ENCODE results near the gene TXNDC5.

DNA sequence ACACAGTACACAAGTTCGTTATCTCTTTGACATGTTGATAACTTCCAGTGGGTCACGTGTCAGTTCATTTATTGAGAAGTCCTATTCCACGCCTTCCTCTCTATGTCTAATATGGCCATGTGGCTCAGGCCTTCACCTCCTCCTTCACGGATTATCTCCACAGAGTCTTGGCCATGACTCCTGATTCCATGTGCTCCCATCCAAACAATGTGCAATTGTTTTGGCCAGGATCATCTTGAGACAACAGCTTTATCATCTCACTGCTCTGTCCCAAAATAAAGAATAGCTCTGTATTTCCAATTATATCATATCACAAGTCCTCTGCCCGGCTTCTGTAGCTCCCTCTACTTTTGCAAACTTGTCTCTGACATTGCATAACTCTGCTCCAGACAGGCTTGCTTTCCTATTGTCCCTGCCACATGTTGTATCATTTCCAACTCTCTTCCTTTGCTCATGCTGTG lies 11.1 kb upstream of the TXNDC5 start:
- TF ChIP-seq, protein P1, sequence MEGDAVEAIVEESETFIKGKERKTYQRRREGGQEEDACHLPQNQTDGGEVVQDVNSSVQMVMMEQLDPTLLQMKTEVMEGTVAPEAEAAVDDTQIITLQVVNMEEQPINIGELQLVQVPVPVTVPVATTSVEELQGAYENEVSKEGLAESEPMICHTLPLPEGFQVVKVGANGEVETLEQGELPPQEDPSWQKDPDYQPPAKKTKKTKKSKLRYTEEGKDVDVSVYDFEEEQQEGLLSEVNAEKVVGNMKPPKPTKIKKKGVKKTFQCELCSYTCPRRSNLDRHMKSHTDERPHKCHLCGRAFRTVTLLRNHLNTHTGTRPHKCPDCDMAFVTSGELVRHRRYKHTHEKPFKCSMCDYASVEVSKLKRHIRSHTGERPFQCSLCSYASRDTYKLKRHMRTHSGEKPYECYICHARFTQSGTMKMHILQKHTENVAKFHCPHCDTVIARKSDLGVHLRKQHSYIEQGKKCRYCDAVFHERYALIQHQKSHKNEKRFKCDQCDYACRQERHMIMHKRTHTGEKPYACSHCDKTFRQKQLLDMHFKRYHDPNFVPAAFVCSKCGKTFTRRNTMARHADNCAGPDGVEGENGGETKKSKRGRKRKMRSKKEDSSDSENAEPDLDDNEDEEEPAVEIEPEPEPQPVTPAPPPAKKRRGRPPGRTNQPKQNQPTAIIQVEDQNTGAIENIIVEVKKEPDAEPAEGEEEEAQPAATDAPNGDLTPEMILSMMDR (IDR thresholded peaks at IDR 0.05), result no peak
- TF ChIP-seq, protein P2, sequence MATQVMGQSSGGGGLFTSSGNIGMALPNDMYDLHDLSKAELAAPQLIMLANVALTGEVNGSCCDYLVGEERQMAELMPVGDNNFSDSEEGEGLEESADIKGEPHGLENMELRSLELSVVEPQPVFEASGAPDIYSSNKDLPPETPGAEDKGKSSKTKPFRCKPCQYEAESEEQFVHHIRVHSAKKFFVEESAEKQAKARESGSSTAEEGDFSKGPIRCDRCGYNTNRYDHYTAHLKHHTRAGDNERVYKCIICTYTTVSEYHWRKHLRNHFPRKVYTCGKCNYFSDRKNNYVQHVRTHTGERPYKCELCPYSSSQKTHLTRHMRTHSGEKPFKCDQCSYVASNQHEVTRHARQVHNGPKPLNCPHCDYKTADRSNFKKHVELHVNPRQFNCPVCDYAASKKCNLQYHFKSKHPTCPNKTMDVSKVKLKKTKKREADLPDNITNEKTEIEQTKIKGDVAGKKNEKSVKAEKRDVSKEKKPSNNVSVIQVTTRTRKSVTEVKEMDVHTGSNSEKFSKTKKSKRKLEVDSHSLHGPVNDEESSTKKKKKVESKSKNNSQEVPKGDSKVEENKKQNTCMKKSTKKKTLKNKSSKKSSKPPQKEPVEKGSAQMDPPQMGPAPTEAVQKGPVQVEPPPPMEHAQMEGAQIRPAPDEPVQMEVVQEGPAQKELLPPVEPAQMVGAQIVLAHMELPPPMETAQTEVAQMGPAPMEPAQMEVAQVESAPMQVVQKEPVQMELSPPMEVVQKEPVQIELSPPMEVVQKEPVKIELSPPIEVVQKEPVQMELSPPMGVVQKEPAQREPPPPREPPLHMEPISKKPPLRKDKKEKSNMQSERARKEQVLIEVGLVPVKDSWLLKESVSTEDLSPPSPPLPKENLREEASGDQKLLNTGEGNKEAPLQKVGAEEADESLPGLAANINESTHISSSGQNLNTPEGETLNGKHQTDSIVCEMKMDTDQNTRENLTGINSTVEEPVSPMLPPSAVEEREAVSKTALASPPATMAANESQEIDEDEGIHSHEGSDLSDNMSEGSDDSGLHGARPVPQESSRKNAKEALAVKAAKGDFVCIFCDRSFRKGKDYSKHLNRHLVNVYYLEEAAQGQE (IDR thresholded peaks at IDR 0.05; ENCODE audit: insufficient read depth in 1 of 2, low read depth in 2 of 2, low read length in 1 of 2), result no peak
- TF ChIP-seq POLR2AphosphoS5 (IDR thresholded peaks at IDR 0.05; ENCODE audit: low read depth, low read length) (no peak), SIN3A (IDR thresholded peaks at IDR 0.05; ENCODE audit: borderline replicate concordance, insufficient read depth, low read depth, low read length) (no peak), TCF7L2 (IDR thresholded peaks at IDR 0.05; ENCODE audit: low read depth, low read length) (no peak)
